ENCODE results near the gene HYLS1.

- TF ChIP-seq, protein P1, sequence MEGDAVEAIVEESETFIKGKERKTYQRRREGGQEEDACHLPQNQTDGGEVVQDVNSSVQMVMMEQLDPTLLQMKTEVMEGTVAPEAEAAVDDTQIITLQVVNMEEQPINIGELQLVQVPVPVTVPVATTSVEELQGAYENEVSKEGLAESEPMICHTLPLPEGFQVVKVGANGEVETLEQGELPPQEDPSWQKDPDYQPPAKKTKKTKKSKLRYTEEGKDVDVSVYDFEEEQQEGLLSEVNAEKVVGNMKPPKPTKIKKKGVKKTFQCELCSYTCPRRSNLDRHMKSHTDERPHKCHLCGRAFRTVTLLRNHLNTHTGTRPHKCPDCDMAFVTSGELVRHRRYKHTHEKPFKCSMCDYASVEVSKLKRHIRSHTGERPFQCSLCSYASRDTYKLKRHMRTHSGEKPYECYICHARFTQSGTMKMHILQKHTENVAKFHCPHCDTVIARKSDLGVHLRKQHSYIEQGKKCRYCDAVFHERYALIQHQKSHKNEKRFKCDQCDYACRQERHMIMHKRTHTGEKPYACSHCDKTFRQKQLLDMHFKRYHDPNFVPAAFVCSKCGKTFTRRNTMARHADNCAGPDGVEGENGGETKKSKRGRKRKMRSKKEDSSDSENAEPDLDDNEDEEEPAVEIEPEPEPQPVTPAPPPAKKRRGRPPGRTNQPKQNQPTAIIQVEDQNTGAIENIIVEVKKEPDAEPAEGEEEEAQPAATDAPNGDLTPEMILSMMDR (IDR thresholded peaks at IDR 0.05; ENCODE audit: low read length), result no peak
- TF ChIP-seq EZH2 (optimal IDR thresholded peaks at IDR 0.05; ENCODE audit: low read depth, low read length) (no peak), EZH2phosphoT487 (IDR thresholded peaks at IDR 0.05; ENCODE audit: low read length) (no peak)
These were observed 483 bp upstream of the HYLS1 start for GRCh38 chr11:125886997-125887372.

All from MM.1S (cell line).